ENCODE measurements around the gene ITGB3. TPM values are rescaled to one million over a fixed set of nuclear protein-coding genes. Genes with fewer than 3 reads are reported as not detected.

Gene ITGB3
- total RNA-seq, 2 donors from 2014 or later = 1.9 to 15.4 TPM

- Histone ChIP-seq H3K27ac (no peak overlapping the region), H3K27me3 (no peaks in the 10 kb centered on the region)
- intact Hi-C loops (cut with DNase I) = no loop called here
These were observed 42.2 kb downstream of the ITGB3 start for GRCh38 chr17:47295874-47296255.

GRCh38 chr17:47297661-47298400 lies 44.2 kb downstream of the ITGB3 start:
- no peak overlapping the region for H3K4me3 ChIP-seq
- no peak for DNase-seq
- TF ChIP-seq CTCF (IDR thresholded peaks at IDR 0.05) = no peak
- H3K4me1 ChIP-seq = no peaks in the 10 kb centered on the region
- intact Hi-C loops (cut with DNase I) = no loop called here
- H3K36me3 ChIP-seq = no peaks in the 10 kb centered on the region
- H3K9me3 ChIP-seq = no peaks in the 10 kb centered on the region
- H3K27me3 ChIP-seq = no peaks in the 10 kb centered on the region
- H3K27ac ChIP-seq = no peak overlapping the region
- H3K9ac ChIP-seq (ENCODE audit: low read depth in 2 of 2, low read length in 2 of 2) = no peak overlapping the region

More at GRCh38 chr17:47295874-47296255, 42.2 kb downstream of the ITGB3 start:
- Histone ChIP-seq H3K4me1 (no peaks in the 10 kb centered on the region), H3K4me3 (no peak overlapping the region), H3K36me3 (no peaks in the 10 kb centered on the region), H3K9me3 (no peaks in the 10 kb centered on the region), H3K9ac (ENCODE audit: low read depth in 2 of 2, low read length in 2 of 2) (no peak overlapping the region)
- no peak for TF ChIP-seq CTCF (IDR thresholded peaks at IDR 0.05)
- no peak for DNase-seq

DNA sequence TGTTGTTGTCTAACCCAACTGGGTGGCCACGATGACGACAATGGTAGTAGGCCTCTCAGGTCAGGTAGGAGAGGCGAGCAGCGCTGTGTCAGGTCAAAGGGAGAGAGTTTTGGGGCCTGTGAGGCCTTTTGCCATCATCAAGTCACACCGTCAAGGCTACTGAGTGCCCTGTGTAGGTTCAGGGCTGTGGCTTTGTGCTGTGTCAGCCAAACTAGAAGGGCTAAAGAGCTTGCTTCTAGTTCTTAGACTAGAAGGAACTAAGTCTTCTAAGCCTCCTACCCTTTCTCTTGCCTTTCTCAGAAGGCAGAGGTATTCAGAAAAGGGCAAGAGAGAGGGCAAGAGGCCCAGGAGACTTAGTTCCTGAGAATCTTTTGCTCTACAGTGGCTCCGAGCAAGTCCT lies 45.1 kb downstream of the ITGB3 start:
- Histone ChIP-seq H3K9me3 (no peaks in the 10 kb centered on the region), H3K4me1 (no peaks in the 10 kb centered on the region), H3K9ac (ENCODE audit: low read depth in 2 of 2, low read length in 2 of 2) (no peak overlapping the region), H3K27ac (no peak overlapping the region), H3K4me3 (no peak overlapping the region), H3K36me3 (no peaks in the 10 kb centered on the region), H3K27me3 (no peaks in the 10 kb centered on the region)
- TF ChIP-seq CTCF (IDR thresholded peaks at IDR 0.05) = no peak
- intact Hi-C loops (cut with DNase I) = no loop called here
- DNase-seq = no peak

- Histone ChIP-seq H3K4me1 (no peaks in the 10 kb centered on the region), H3K9me3 (no peaks in the 10 kb centered on the region), H3K27me3 (no peaks in the 10 kb centered on the region), H3K27ac (no peak overlapping the region), H3K4me3 (no peak overlapping the region), H3K36me3 (no peaks in the 10 kb centered on the region), H3K9ac (ENCODE audit: low read depth in 2 of 2, low read length in 2 of 2) (no peak overlapping the region)
- DNase-seq = no peak
- no peak for TF ChIP-seq CTCF (IDR thresholded peaks at IDR 0.05)
- intact Hi-C loops (cut with DNase I) = no loop called here
These were observed 45.7 kb downstream of the ITGB3 start for GRCh38 chr17:47299239-47299910.

GRCh38 chr17:47300718-47301117 lies 47.1 kb downstream of the ITGB3 start:
- no peak overlapping the region for H3K4me3 ChIP-seq
- no peak overlapping the region for H3K9ac ChIP-seq (ENCODE audit: low read depth in 2 of 2, low read length in 2 of 2)
- intact Hi-C loops (cut with DNase I) = no loop called here
- no peaks in the 10 kb centered on the region for H3K36me3 ChIP-seq
- TF ChIP-seq CTCF (IDR thresholded peaks at IDR 0.05) = no peak
- no peaks in the 10 kb centered on the region for H3K4me1 ChIP-seq
- H3K27me3 ChIP-seq = no peaks in the 10 kb centered on the region
- no peak overlapping the region for H3K27ac ChIP-seq
- no peaks in the 10 kb centered on the region for H3K9me3 ChIP-seq
- no peak for DNase-seq

Measured in colonic mucosa (tissue), 4 donors.